Measurements from ENCODE around the gene UTP18.
"Not testable (repeated sequence)": the region's sequence is repeated elsewhere in the genome, so short reads cannot be mapped to it uniquely, and the experiment has no call there.

- not testable (repeated sequence) for TF ChIP-seq POLR2AphosphoS5 (IDR thresholded peaks at IDR 0.05; ENCODE audit: low read depth, low read length); POLR2A (IDR thresholded peaks at IDR 0.05; ENCODE audit: low read depth, low read length); SPI1 (IDR thresholded peaks at IDR 0.05; ENCODE audit: low read depth, low read length); TAF1 (IDR thresholded peaks at IDR 0.05; ENCODE audit: low read depth, low read length); POU2F2 (IDR thresholded peaks at IDR 0.05; ENCODE audit: low read depth, low read length); PAX5 (IDR thresholded peaks at IDR 0.05; ENCODE audit: insufficient read depth, low read length, severe bottlenecking)
Observed at GRCh38 chr17:51225523-51225922, 34.8 kb upstream of the UTP18 start.

Data from GM12891 (cell line).